OCI-LY1 (cell line): ENCODE measurements around the gene CREB3L1.

Experiments
- H2AFZ ChIP-seq: fragments of 200-600 bp; sonication (generic), shearing (Covaris generic); 2 replicates; pipeline ENCODE4 v1.6.0; 2014; ENCODE audit warnings: antibody characterized with exemption, mild to moderate bottlenecking, low read length
- H3F3A ChIP-seq: fragments of 200-600 bp; sonication (generic), shearing (Covaris generic); 2 replicates; pipeline ENCODE4 v1.6.0; 2014; ENCODE audit warnings: mild to moderate bottlenecking, antibody characterized with exemption, low read length, moderate library complexity; ENCODE audit not compliant: insufficient read depth
- H3K27ac ChIP-seq: fragments of 200-600 bp; sonication (generic); 2 replicates; pipeline ENCODE4 v1.5.1; 2014; ENCODE audit warnings: low read length, mixed run types, mild to moderate bottlenecking, low read depth; ENCODE audit not compliant: poor library complexity, severe bottlenecking
- H3K27me3 ChIP-seq: fragments of 200-600 bp; sonication (generic); 2 replicates; pipeline ENCODE4 v1.6.0; 2014; ENCODE audit warnings: antibody characterized with exemption, mild to moderate bottlenecking, low read length, moderate library complexity; ENCODE audit not compliant: insufficient read depth
- H3K36me3 ChIP-seq: fragments of 200-600 bp; sonication (generic); 2 replicates; pipeline ENCODE4 v1.6.1; 2014; ENCODE audit warnings: mild to moderate bottlenecking, antibody characterized with exemption, low read length, moderate library complexity, mixed read lengths; ENCODE audit not compliant: insufficient read depth
- H3K4me1 ChIP-seq: fragments of 200-600 bp; sonication (generic); 2 replicates; pipeline ENCODE4 v1.5.1; 2014; ENCODE audit warnings: mild to moderate bottlenecking, low read length, moderate library complexity; ENCODE audit not compliant: insufficient read depth, severe bottlenecking
- H3K4me2 ChIP-seq: fragments of 200-600 bp; sonication (generic), shearing (Covaris generic); 2 replicates; pipeline ENCODE4 v1.6.1; 2014; ENCODE audit warnings: low read length
- H3K4me3 ChIP-seq: fragments of 200-600 bp; sonication (generic); 2 replicates; pipeline ENCODE4 v1.5.1; 2014; ENCODE audit warnings: low read length, low read depth, mild to moderate bottlenecking, mixed read lengths; ENCODE audit not compliant: poor library complexity, severe bottlenecking
- H3K79me2 ChIP-seq: fragments of 200-600 bp; shearing (Covaris generic); 2 replicates; pipeline ENCODE4 v1.6.1; 2016; ENCODE audit warnings: mixed run types, low read length, mixed read lengths; ENCODE audit not compliant: insufficient read depth
- H3K9ac ChIP-seq: fragments of 200-600 bp; sonication (generic), shearing (Covaris generic); 2 replicates; pipeline ENCODE4 v1.6.1; 2014; ENCODE audit warnings: mild to moderate bottlenecking, low read length, mixed read lengths
- H3K9me2 ChIP-seq: fragments of 200-600 bp; sonication (generic), shearing (Covaris generic); 2 replicates; pipeline ENCODE4 v1.6.1; 2014; ENCODE audit warnings: low read depth, mild to moderate bottlenecking, low read length, mixed read lengths
- H3K9me3 ChIP-seq: fragments of 200-600 bp; shearing (Covaris generic); 2 replicates; pipeline ENCODE4 v1.6.1; 2014; ENCODE audit warnings: low read length, mixed read lengths
- H4K20me1 ChIP-seq: fragments of 200-600 bp; sonication (generic), shearing (Covaris generic); 2 replicates; pipeline ENCODE4 v1.6.0; 2016; ENCODE audit warnings: mild to moderate bottlenecking, low read length; ENCODE audit not compliant: insufficient read depth
- EZH2 ChIP-seq: fragments of 200-600 bp; sonication (generic), shearing (Covaris generic); IDR thresholded peaks from 2 replicates; pipeline ENCODE4 v1.8.0; 2017; ENCODE audit warnings: borderline replicate concordance, mixed run types, mild to moderate bottlenecking, antibody characterized with exemption, low read length, moderate library complexity, mixed read lengths
- TF ChIP-seq, protein P1 (sequence below): fragments of 200-600 bp; sonication (generic), shearing (Covaris generic); IDR thresholded peaks from 2 replicates; pipeline ENCODE4 v1.5.1; 2017; ENCODE audit warnings: mild to moderate bottlenecking, antibody characterized with exemption, low read length, moderate library complexity, mixed read lengths

The CREB3L1 gene

GRCh38 chr11:46346886-46347636, 69.6 kb downstream of the CREB3L1 start, which contains the start of gene DGKZ:
Gene DGKZ (plus strand): TSS chr11:46347463. CDS start chr11:46347660, 197 bp downstream.
- no peaks in the 10 kb centered on the region for H3K79me2 ChIP-seq
- H3K4me2 ChIP-seq: peak within 1 kb of the TSS; percentile 94
- no peaks in the 10 kb centered on the region for H3K9me3 ChIP-seq
- no peaks in the 10 kb centered on the region for H4K20me1 ChIP-seq
- H2AFZ ChIP-seq: no peak within 1 kb of the TSS
- no peaks in the 10 kb centered on the region for H3K36me3 ChIP-seq
- TF ChIP-seq, protein P1, sequence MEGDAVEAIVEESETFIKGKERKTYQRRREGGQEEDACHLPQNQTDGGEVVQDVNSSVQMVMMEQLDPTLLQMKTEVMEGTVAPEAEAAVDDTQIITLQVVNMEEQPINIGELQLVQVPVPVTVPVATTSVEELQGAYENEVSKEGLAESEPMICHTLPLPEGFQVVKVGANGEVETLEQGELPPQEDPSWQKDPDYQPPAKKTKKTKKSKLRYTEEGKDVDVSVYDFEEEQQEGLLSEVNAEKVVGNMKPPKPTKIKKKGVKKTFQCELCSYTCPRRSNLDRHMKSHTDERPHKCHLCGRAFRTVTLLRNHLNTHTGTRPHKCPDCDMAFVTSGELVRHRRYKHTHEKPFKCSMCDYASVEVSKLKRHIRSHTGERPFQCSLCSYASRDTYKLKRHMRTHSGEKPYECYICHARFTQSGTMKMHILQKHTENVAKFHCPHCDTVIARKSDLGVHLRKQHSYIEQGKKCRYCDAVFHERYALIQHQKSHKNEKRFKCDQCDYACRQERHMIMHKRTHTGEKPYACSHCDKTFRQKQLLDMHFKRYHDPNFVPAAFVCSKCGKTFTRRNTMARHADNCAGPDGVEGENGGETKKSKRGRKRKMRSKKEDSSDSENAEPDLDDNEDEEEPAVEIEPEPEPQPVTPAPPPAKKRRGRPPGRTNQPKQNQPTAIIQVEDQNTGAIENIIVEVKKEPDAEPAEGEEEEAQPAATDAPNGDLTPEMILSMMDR: peak; percentile 43
- no peak for TF ChIP-seq EZH2
- peaks cover 47% of the 10 kb centered on the region for H3K4me1 ChIP-seq
- peak within 1 kb of the TSS; percentile 68 for H3K27ac ChIP-seq
- H3K27me3 ChIP-seq: peaks cover 6% of the 10 kb centered on the region
- H3K4me3 ChIP-seq: peak within 1 kb of the TSS; percentile 91
- H3K9ac ChIP-seq: peak within 1 kb of the TSS; percentile 92
- H3F3A ChIP-seq: no peaks in the 10 kb centered on the region
- no peaks in the 10 kb centered on the region for H3K9me2 ChIP-seq

GRCh38 chr11:46347637-46348311, 70.3 kb downstream of the CREB3L1 start:
- Histone ChIP-seq H3K4me1 (peaks cover 54% of the 10 kb centered on the region), H2AFZ (no peak overlapping the region), H3K79me2 (no peaks in the 10 kb centered on the region), H3K36me3 (no peaks in the 10 kb centered on the region), H4K20me1 (no peaks in the 10 kb centered on the region), H3K9ac (peak overlapping the region; percentile 92), H3F3A (no peaks in the 10 kb centered on the region), H3K4me3 (peak overlapping the region; percentile 91), H3K9me2 (no peaks in the 10 kb centered on the region), H3K27ac (peak overlapping the region; percentile 68), H3K27me3 (peaks cover 6% of the 10 kb centered on the region), H3K9me3 (no peaks in the 10 kb centered on the region), H3K4me2 (peak overlapping the region; percentile 94)
- TF ChIP-seq EZH2: no peak
- TF ChIP-seq, protein P1: no peak

GRCh38 chr11:46348566-46349401, 71.3 kb downstream of the CREB3L1 start:
- H3K4me2 ChIP-seq: peak overlapping the region; percentile 94
- H3K27me3 ChIP-seq: peaks cover 6% of the 10 kb centered on the region
- H3K9ac ChIP-seq: peak overlapping the region; percentile 92
- H3K4me1 ChIP-seq: peaks cover 57% of the 10 kb centered on the region
- H3K36me3 ChIP-seq: no peaks in the 10 kb centered on the region
- H3K9me2 ChIP-seq: no peaks in the 10 kb centered on the region
- H3K27ac ChIP-seq: peak overlapping the region; percentile 68
- no peaks in the 10 kb centered on the region for H3K79me2 ChIP-seq
- H2AFZ ChIP-seq: no peak overlapping the region
- TF ChIP-seq, protein P1: no peak
- no peak for TF ChIP-seq EZH2
- H4K20me1 ChIP-seq: no peaks in the 10 kb centered on the region
- H3F3A ChIP-seq: no peaks in the 10 kb centered on the region
- H3K4me3 ChIP-seq: peak overlapping the region; percentile 91
- no peaks in the 10 kb centered on the region for H3K9me3 ChIP-seq
